Stimulated activated CD8-positive, alpha-beta memory T cell treated with anti-CD3 and anti-CD28 coated beads, Interleukin-15, amount 100 ng/mL, for 48 hours (primary cell): ENCODE measurements around the gene APOBEC3H.

Experiments used
- DNase-seq, 2 donors: peaks; one replicate each; pipeline ENCODE4 v3.0.0-alpha.2; 2020; ENCODE audit warnings: low read depth in 2 of 2

The APOBEC3H gene

DNA sequence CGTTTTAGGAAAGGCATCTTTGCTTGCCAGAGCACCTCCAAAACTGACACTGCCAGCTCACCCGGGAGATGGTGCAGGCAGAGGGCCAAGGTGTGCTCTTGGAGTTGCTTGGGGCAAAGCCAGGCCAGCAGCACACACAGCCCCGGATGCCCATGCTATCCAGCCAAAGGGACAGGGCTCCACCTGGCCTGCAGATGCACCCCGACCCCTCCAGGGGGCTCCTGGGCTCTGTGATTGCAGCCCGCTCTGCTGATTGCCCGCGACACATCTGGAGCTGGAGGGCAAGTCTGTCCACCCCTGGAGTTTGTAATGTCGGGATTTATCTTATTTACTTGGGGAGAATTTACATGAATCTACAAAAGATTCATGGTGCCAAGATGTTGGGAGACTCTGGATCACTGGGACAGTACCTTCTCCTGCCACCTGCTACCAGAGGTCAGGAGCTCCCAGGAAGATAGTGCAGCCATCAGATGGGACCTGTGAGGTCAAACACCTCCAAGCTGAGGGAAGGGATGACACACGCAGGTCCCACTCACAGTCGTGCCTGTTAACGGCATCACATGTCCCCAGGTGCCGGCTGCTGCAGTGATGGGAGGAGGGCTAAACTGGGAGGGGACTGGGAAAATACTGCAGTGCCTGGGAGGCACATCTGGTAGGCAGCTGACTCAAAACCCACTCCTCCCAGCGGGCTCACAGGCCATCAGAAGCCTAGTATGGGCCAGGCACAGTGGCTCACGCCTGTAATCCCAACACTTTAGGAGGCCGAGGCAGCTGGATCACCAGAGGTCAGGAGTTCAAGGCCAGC is 38.2 kb downstream of the APOBEC3H start:
- no peak for DNase-seq

DNA sequence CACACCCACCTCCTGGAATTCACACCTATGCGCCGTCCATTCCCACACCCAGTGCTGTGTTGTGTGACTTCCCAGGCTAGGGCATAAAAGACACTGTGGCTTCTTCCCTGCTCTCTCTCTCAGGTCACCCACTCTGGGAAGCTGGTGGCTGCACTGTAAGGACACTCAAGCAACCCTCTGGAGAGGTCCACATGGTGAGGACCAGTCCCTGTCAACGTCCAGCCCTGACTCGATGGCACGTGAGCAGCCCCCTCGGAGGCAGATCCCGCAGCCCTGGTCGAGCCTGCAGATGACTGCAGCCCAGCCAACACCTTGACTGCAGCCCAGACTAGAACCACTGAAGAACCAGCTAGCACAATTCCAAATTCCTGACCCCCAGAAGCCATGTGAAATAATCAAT is 39.3 kb downstream of the APOBEC3H start:
- DNase-seq: no peak

DNA sequence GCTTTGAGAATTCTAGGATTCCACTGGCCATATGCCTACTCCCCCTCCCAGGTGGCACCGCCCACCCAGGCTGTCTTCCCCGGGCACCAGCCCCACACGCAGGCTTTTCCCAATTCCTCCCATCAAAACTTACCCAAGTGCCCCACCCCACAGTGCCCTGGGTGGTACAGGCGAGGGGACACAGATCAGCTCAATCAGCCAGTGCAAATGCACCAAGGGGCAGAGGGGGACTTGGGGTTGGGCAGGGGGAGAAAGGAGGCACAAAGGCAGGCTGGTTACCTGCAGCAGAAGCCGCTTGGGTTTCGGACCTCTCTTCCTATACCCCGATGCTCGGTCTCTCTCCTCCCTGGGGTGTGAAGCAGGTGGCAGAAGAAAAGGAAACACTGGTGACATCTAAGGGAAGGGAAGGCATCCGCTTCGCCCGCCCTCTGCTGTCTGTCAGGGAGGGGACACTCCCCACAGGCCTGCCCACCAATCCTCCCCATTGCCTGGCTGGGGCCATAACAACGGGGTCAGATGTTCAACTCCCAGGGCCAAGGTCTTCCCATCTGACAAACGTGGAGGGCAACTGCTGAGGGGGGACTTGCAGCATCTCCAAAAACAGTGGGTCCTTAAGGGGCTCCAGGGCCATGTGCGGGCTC is 41.4 kb downstream of the APOBEC3H start:
- no peak for DNase-seq

DNA sequence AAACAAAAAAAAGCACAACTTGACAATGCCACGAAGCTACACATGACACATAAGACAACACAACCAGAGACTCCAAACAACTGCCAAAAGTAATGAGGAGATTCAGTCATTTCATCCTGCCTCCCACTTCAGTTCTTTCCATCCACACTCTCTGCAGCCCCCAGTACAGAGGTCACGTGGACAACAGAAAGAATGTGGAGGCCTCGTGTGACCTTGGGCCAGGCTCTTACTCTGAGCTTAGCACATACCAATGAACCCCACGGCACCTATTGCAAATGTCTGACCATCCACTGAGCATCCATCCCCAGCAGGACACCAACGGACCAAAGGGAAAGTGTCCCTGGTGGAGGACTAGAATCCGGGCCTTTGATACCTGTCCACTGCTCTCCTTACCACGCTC is 42.9 kb downstream of the APOBEC3H start:
- no peak for DNase-seq

DNA sequence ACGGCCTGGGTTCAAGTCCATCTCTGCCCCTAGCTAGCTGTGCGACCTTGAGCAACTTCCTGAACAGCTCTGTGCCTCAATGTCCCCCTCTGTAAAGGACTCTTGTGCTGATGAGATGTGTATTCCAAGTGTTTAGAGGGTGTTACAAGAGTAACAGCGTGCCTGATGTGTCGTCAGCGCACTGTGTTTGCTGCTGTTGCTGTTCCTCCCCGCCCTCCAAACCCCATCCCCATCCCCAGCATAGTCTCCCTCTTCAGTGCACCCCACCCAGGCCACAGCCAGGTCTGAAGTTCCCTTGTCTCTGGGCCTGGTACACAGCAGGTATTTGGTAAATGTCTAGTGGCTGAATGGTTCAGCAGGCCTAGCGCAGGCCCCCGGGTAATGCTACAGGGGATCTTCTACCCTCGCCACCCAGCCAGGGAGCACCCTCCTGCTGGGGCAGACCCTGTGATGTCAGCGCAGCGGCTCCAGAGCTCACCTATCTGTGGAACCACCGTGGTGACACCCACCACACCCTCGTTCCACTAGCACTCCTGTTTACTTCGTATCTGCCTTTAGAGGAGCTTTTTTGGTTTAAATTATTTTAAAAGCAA is 45.1 kb downstream of the APOBEC3H start:
- no peak for DNase-seq

DNA sequence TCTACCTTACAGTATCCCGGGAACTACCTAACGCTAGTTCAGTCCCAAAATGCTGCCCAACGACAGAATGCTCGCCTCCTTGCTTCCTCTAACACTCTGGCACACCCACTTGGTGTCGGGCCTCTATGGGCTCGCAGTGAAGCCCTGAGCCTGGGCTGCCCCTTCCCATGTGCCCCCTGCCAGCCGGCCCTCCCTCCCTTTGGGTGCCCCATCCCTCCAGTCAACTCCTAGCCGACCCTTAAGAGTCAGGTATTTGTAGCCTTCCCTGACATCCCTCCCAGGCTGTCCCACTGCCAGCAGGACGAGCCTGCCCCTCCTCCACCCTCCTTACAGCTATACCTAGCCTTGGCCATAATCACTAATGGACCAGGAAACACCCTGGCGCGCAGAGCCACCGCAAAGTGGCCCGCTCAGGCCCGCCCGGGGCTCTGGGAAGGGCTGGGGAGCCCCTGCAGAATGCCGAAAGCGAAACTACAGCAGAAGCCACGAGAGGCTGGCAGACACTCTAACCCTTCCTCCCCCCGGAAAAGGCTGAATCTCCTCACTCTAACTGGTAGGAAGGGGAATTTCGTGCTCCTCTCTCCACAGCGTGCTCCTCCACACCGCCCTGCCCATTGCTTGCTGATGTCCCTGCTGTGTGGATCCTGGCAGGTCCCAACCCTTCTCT is 47.2 kb downstream of the APOBEC3H start:
- DNase-seq: peak in 1 of 2 donors; percentile 42

DNA sequence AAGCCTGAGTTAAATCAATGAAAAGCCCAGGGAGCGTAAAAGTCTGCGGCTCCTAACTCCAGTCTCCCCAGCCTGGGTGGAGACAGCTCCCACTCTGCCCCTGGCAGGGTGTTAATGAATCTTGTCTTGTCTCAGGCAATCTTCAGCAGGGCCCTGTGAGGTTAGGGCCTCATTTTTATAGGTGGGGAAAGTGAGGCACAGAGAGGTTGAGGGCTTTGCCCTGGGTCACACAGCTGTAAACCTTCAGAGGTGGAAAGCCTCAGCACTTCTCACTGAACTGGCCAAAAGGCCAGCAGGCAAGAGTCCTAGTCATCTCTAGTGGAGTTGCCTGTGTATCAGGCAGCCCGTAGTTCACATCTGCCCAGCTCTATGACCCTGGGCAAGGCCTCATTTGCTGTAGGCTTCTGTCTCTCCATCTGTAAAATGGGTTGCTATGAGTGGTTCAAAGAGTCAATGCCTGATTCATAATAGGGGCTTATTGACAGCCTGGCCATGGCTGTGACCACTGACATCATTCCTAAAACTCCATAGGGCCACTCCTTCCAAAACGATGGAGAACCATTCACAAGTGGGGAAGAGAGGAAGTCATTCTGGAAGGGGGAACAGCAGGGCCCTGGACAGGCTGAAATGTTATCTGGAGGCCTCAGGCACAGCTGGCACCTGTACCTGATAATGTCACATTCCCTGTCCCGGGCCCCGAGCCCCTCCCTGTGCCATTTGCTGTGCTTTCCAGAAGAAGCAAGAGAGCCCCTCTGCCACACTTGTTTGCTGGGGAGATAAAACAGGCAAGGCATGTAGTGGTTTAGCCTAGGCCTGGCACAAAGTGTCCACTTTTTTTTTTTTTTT is 49.4 kb downstream of the APOBEC3H start:
- no peak for DNase-seq

DNA sequence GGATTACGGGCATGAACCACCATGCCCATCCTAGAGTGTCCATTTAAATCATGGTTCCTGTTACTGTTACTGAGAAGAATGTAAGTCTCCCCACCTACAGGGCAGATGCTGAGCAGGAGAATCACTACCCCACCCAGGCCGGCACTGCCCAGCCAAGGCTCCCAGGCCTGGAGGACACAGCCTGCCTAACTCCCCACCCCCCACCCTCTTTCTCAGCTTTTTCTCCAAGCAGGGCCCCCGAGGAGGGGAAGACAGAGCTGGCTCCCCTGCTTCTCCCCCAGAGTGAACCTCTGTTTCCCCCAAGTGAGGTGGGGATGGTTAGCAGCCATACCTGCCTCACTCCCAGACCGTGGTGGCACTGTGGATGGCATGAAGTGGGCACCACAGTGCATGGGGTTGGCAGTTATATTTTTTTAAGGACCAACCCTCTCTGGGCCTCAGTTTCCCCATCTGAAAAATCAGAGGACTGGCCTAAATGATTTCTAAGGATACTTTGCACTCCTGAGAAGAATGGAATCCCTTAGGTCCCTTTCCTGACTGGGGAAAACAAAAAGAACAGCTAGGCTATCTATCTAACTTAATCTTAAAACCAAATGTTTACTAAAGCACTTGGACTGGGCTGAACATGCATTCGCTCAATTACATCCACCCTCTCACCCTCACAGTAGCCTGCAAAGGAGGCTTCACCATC is 50.4 kb downstream of the APOBEC3H start:
- DNase-seq: no peak

DNA sequence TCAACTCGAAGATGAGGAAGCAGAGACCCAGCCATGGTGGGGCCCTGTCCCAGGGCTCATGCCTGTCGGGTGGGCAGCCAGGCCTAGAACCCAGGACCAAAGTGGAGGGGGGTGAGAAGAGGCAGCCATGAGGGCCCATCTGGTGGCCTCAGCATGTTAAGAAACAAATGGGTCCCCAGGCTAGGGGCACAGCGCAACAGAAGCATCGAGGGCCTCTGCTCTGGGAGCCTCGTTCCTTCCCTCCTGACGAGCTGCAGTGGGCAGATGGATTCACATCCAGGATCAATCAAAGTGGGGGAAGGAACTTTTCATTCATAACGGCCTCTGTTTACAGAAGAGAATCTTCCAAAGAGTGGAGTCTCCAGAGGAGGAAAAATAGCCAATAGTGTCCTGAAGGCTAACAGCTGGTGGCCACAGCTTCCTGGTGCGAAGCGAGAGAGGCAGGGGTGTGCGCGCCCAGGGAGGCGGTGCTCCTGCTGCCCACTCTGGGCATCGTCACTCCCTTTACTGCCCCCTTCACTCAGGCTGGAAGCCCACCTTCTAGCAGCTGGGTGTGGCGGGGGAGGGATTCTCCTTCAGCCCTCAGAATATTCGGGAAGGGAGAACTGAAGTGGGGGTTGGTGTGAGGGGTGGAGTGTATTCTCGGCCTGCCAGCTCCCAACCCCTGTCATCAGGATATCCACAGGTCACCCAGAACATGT is 51.1 kb downstream of the APOBEC3H start:
- DNase-seq: no peak

DNA sequence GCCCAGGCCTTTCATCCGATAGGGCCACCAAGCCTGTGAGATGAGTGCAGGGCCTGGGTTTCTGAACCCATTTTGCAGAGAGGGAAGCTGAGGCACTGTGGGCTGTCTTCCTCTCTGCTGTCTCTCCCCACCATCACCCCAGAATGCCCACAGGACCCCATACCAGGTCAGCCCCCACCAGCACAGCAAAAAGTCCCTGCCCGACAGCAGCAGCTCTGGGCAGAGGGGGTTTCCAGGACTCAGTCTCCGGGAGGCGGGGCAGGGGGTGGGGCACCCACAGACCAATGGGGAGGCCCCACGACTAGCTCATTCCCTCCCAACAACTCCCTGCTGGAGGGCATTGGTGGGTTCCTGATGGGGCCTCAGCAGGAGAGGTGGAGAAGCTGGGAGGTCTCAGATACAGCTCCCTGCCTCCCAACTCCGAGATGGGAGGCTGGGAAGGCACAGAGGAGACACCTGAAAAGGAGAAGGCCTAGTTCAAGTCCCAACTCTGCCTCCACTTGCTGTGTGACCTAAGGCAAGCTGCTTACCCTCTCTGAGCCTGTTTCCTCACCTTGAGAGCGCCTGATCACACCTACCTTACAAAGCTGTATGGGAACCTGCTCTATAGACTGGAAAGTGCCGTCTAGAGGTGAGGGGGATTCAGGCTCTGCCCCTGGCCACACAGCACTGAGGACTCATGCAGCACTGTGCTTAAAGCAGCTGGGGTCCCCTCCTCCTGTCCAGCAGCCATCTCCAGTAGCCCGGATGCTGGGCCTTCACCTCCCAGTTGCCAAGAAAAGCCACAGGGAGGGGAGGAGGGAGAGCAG is 51.9 kb downstream of the APOBEC3H start:
- DNase-seq: peak; percentile 57 to 74

DNA sequence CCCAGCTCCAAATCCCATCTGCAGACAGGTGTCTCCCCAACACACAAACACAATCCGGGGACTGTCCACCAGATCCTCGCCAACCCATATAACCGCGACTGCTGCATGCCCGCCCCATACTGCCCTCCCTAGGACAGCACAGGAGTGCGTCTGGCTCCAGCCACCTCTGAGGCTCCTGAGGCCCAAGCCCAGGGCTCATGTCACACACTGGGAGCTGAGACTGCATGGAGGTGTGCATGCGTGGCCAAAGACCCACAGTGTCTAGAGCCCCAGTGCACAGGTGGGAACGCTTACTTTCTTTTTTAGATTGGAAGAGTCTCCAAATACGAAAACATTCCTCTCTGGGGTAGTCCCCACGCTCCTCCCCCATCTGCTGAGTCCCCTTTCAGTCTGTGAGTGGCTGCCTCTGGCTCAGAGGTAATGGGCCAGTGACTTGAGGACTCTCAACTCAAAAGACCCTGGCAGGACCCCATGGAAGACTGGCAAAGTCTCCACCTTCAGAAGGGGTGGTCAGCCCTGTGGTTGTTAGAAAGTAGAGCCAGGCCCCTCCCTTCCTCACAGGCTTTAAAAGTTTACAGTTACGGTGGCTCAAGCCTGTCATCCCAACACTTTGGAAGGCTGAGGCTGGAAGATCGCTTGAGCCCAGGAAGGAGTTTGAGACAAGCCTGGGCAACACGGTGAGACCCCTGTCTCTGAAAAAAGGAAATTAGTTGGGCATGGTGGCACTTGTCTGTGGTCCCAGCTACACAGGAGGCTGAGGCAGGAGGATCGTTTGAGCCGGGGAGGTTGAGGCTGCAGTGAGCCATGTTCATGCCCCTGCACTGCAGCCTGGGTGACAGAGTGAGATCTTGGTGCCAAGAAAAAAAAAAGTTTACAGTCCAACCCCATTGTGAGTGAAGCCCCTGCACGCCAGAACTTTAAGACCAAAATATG is 53.1 kb downstream of the APOBEC3H start:
- no peak for DNase-seq

DNA sequence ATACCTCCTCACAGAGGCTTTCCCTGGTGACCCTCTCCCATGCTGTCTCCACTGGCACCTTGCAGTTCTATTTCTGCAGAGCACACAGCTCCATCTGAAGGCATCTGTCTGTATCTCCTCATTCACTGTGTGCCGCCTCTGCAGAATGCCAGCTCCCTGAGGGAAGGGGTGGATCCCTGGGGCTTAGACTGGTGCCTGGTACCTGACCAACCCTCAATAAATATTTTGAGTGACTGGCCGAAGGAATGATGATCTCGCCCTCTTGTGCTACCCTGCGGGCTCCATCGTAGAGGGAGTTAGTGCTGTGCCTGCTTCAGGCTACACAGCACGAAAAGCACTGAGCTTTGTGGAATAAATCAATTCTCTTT is 53.8 kb downstream of the APOBEC3H start:
- DNase-seq: no peak

DNA sequence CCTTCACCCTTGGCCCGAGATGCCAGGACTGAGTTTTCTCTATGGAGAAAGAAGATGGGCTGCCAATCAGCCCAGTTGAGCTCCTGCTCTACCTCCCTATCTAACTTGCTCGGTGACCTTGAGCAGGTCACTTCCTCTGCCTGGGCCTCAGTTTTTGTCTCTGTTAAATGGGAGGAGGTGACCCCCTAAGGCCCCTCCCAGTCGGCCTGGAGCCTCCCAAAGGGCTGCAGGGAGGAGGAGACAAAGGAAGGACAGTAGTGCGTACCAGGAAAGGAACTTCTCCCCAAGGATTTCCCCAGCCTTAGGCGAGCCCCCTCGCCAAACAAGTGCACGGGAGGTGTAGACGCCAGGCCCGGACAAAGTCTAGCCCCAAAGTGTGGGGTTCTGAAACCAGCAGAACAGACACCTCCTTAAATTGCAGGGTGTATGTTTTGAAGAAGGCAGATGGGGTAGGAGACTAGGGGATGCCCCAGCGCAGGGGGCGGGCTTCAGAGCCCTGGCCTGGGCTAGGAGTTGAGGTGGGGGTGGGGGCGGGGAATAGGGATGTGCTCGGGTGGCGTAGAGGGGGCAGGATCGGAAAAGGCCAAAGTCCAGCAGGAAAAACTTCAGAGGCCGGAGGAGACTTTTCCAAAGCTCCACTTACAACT is 54.4 kb downstream of the APOBEC3H start:
- DNase-seq: no peak

DNA sequence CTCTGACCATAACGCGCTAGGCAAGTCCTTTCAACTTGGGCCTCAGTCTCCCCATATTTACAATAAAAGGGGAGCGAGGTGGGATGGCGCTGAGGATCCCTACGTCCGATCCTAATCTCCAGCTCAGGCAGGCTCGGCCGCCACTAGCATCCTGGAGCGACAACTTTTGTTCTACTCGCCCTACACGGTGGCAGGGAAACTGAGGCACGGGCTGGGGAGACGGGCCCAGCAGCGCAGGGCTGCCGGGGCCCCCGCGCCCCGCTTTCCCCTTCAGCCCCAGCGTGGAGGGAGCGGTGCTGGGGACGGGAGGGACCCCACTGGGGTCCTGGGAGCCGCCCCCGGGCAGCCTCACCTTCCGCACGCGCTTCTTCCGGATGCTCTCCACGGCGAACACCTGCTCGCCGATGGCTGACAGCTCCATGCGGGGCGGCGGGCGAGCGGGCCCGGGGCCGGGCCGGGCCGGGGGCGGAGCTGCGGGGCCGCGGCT is 55.0 kb downstream of the APOBEC3H start:
- DNase-seq: no peak

DNA sequence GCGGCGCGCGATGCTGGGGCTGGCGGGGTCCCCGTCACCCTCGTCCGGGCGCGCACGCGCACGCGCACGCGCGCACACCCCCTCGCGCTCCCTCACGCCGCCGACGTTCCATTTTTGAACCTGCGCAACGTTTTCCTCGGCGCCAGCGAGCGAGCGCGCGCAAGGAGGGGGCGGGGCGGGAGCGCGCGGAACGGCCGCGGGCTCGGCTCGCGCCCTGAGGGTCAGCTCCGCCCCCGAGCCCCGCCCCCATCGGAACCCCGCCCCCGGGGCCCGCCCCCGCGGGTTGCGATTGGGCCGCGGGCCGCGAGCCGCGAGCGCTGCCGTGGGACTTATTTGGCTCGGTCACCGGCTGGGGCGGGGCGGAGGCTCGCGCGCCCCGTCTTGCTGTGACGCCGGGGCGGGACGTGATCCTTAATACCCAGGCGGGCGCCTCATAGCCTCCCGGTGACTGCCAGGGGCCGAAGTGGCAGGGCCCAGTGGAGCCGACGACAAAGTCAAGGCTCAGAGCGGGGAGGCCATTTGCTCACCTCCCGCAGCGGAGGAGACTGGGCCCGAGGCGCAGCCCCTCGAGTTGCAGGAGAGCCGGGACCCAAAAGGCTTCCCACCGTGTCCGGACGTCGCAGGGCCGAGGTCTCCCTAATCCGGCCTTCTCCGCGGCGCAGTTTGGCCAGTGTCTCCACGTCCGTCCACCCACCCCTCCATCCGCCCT is 55.6 kb downstream of the APOBEC3H start, which contains the start of gene CBX7:
TSS of gene CBX7 (minus strand) at position 170 of the 709 bp plus-strand sequence. CDS start 236 bp downstream, outside the sequence.
- DNase-seq: peak; percentile 84 to 89

DNA sequence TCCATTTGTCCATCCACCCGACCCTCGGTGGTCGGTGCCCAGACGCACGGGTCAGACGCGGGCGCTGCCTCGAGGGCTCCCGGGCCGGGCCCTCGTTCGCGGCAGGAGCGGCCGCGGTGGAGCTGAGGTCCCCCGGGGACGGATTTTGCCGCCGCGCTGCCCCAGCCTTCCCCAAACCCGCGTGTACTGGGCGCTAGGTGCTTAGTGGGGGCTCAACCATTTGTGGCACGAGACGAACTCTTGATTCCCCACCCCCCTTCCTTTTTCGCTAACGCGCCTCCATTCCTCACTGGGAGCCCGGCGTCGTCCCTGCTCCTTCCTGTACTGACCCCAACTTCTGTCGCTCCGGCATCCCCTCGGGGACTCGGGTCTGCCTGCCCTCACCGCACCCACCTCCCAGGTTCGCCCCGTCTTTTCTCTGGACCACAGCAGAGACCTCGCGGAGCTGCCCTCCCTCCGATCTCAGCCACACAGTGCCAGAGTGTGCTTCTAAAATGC is 56.2 kb downstream of the APOBEC3H start:
- no peak for DNase-seq
